Mesenchymal stem cell (in vitro differentiated cells and primary cell): Measurements from ENCODE around the gene MYOCD. TPM values are rescaled to one million over a fixed set of nuclear protein-coding genes. Genes with fewer than 3 reads are reported as not detected.

Experiments used
- DNase-seq: peaks from one replicate; pipeline ENCODE4 v3.0.0-alpha.2; 2013
- H2AFZ ChIP-seq: one replicate; pipeline ENCODE4 v1.6.1; 2013; ENCODE audit warnings: low read depth, mild to moderate bottlenecking, control low read depth, inconsistent platforms, low read length, moderate library complexity
- H2AK5ac ChIP-seq: 2 replicates; pipeline ENCODE4 v1.6.1; 2013; ENCODE audit warnings: low read length, moderate library complexity, mild to moderate bottlenecking, inconsistent platforms; ENCODE audit not compliant: severe bottlenecking
- H2BK120ac ChIP-seq: one replicate; pipeline ENCODE4 v1.6.1; 2013; ENCODE audit warnings: low read depth, mild to moderate bottlenecking, inconsistent platforms, low read length, moderate library complexity
- H2BK12ac ChIP-seq, 2 experiments: one replicate each; pipeline ENCODE4 v1.6.1; 2013; ENCODE audit warnings: inconsistent platforms in 2 of 2, low read length in 2 of 2, mild to moderate bottlenecking in 2 of 2, moderate library complexity in 2 of 2, control low read depth in 1 of 2
- H2BK15ac ChIP-seq: one replicate; pipeline ENCODE4 v1.6.1; 2013; ENCODE audit warnings: mild to moderate bottlenecking, low read depth, inconsistent platforms; ENCODE audit not compliant: poor library complexity, severe bottlenecking
- H2BK5ac ChIP-seq: 2 replicates; pipeline ENCODE4 v1.6.1; 2013; ENCODE audit warnings: low read depth, mild to moderate bottlenecking, low read length, control low read depth, inconsistent platforms; ENCODE audit not compliant: poor library complexity, severe bottlenecking
- H3K14ac ChIP-seq, 2 experiments: one replicate each; pipeline ENCODE4 v1.6.1; 2013; ENCODE audit warnings: inconsistent platforms in 2 of 2, low read length in 2 of 2, control low read depth in 1 of 2, mild to moderate bottlenecking in 1 of 2, moderate library complexity in 1 of 2
- H3K18ac ChIP-seq, 2 experiments: one replicate each; pipeline ENCODE4 v1.6.1; 2013; ENCODE audit warnings: inconsistent platforms in 2 of 2, low read length in 2 of 2, control low read depth in 1 of 2, low read depth in 1 of 2, mild to moderate bottlenecking in 1 of 2
- H3K23ac ChIP-seq, 2 experiments: one replicate each; pipeline ENCODE4 v1.6.1; 2013; ENCODE audit warnings: inconsistent platforms in 2 of 2, low read length in 2 of 2, mild to moderate bottlenecking in 2 of 2, moderate library complexity in 2 of 2, control low read depth in 1 of 2
- H3K27ac ChIP-seq: 2 replicates; pipeline ENCODE4 v1.5.1; 2013; ENCODE audit warnings: mild to moderate bottlenecking, moderate library complexity, low read length, control low read depth, inconsistent platforms; ENCODE audit not compliant: poor library complexity, severe bottlenecking
- H3K27me3 ChIP-seq, 2 experiments: 2 replicates each; pipeline versions ENCODE4 v1.6.1 to v1.7.0; 2013; ENCODE audit warnings: low read length in 2 of 2, mild to moderate bottlenecking in 2 of 2, moderate library complexity in 2 of 2, control low read depth in 1 of 2, inconsistent platforms in 1 of 2; ENCODE audit not compliant: control insufficient read depth in 1 of 2, insufficient read depth in 1 of 2
- H3K36me3 ChIP-seq, 2 experiments: 2 replicates each; pipeline versions ENCODE4 v1.6.1 to v1.7.0; 2013; ENCODE audit warnings: low read length in 2 of 2, control low read depth in 1 of 2, inconsistent platforms in 1 of 2, low read depth in 1 of 2, mild to moderate bottlenecking in 1 of 2; ENCODE audit not compliant: insufficient read depth in 2 of 2, control insufficient read depth in 1 of 2
- H3K4ac ChIP-seq, 2 experiments: one replicate each; pipeline ENCODE4 v1.6.1; 2013; ENCODE audit warnings: inconsistent platforms in 2 of 2, low read length in 2 of 2, mild to moderate bottlenecking in 2 of 2, moderate library complexity in 2 of 2, control low read depth in 1 of 2, low read depth in 1 of 2
- H3K4me1 ChIP-seq: 2 replicates; pipeline ENCODE4 v1.6.1; 2013; ENCODE audit warnings: low read depth, low read length, control low read depth; ENCODE audit not compliant: control insufficient read depth, insufficient read depth
- H3K4me2 ChIP-seq: 2 replicates; pipeline ENCODE4 v1.6.1; 2013; ENCODE audit warnings: low read length, mild to moderate bottlenecking, inconsistent platforms; ENCODE audit not compliant: poor library complexity, severe bottlenecking
- H3K4me3 ChIP-seq, 2 experiments: 2 replicates each; pipeline versions ENCODE4 v1.5.1 to v1.7.0; 2013; ENCODE audit warnings: low read length in 2 of 2, mild to moderate bottlenecking in 2 of 2, control low read depth in 1 of 2, low read depth in 1 of 2; ENCODE audit not compliant: insufficient read depth in 1 of 2
- H3K79me1 ChIP-seq: replicated peaks from 2 replicates; pipeline ENCODE4 v1.6.1; 2013; ENCODE audit warnings: mild to moderate bottlenecking, control low read depth, low read length, inconsistent platforms; ENCODE audit not compliant: poor library complexity, severe bottlenecking
- H3K9ac ChIP-seq: 2 replicates; pipeline ENCODE4 v1.7.0; 2013; ENCODE audit warnings: mild to moderate bottlenecking, low read length, moderate library complexity
- H3K9me3 ChIP-seq: 2 replicates; pipeline ENCODE4 v1.7.0; 2013; ENCODE audit warnings: mild to moderate bottlenecking, low read length; ENCODE audit not compliant: control insufficient read depth
- H4K8ac ChIP-seq: one replicate; pipeline ENCODE4 v1.6.1; 2013; ENCODE audit warnings: inconsistent platforms, mild to moderate bottlenecking, low read length, moderate library complexity
- H4K91ac ChIP-seq: one replicate; pipeline ENCODE4 v1.6.1; 2013; ENCODE audit warnings: mild to moderate bottlenecking, low read length, inconsistent platforms
- WGBS: methylation state at CpG from one replicate; pipeline ENCODE4 v1.1.7; 2013; ENCODE audit warnings: mixed read lengths; 5-methylcytosine and 5-hydroxymethylcytosine counted together
- polyA plus RNA-seq, 2 experiments: library from polyadenylated mRNA; stranded (reverse); fragments of 200-250 nt; gene quantifications; one replicate each; pipeline ENCODE4 v1.2.3, GENCODE V29; 2013

Gene MYOCD, protein sequence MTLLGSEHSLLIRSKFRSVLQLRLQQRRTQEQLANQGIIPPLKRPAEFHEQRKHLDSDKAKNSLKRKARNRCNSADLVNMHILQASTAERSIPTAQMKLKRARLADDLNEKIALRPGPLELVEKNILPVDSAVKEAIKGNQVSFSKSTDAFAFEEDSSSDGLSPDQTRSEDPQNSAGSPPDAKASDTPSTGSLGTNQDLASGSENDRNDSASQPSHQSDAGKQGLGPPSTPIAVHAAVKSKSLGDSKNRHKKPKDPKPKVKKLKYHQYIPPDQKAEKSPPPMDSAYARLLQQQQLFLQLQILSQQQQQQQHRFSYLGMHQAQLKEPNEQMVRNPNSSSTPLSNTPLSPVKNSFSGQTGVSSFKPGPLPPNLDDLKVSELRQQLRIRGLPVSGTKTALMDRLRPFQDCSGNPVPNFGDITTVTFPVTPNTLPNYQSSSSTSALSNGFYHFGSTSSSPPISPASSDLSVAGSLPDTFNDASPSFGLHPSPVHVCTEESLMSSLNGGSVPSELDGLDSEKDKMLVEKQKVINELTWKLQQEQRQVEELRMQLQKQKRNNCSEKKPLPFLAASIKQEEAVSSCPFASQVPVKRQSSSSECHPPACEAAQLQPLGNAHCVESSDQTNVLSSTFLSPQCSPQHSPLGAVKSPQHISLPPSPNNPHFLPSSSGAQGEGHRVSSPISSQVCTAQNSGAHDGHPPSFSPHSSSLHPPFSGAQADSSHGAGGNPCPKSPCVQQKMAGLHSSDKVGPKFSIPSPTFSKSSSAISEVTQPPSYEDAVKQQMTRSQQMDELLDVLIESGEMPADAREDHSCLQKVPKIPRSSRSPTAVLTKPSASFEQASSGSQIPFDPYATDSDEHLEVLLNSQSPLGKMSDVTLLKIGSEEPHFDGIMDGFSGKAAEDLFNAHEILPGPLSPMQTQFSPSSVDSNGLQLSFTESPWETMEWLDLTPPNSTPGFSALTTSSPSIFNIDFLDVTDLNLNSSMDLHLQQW
- 0.30 TPM for polyA plus RNA-seq (2013, experiment 1 of 2)
- 0.26 TPM for polyA plus RNA-seq (2013, experiment 2 of 2)

GRCh38 chr17:12665263-12666210, at the start of gene MYOCD:
Gene MYOCD (plus strand): TSS chr17:12665890. CDS start chr17:12666189, 299 bp downstream.
- peak within 1 kb of the TSS; percentile 69 to 81 for H3K4me3 ChIP-seq
- peak within 1 kb of the TSS; percentile 53 for H3K4me2 ChIP-seq
- H3K4ac ChIP-seq: no peak within 1 kb of the TSS
- H3K23ac ChIP-seq: no peak within 1 kb of the TSS
- no peaks in the 10 kb centered on the region for H3K36me3 ChIP-seq
- WGBS: 1% methylated on average over 77 of the region's 78 CpGs
- peaks cover 2% of the 10 kb centered on the region for H3K79me1 ChIP-seq
- H2BK15ac ChIP-seq: peak within 1 kb of the TSS; percentile 38
- no peak within 1 kb of the TSS for H2AK5ac ChIP-seq
- H4K91ac ChIP-seq: no peak within 1 kb of the TSS
- H3K9me3 ChIP-seq: no peaks in the 10 kb centered on the region
- peak within 1 kb of the TSS; percentile 55 for H2AFZ ChIP-seq
- peak; percentile 45 for DNase-seq
- H3K27me3 ChIP-seq: peaks cover 0 to 72% of the 10 kb centered on the region in 2 experiments
- H4K8ac ChIP-seq: no peak within 1 kb of the TSS
- H2BK12ac ChIP-seq: peak within 1 kb of the TSS in 1 of 2 experiments; percentile 77
- peak within 1 kb of the TSS; percentile 8 for H2BK120ac ChIP-seq
- H3K4me1 ChIP-seq: peaks cover 5% of the 10 kb centered on the region
- peak within 1 kb of the TSS in 1 of 2 experiments; percentile 64 for H3K18ac ChIP-seq
- H2BK5ac ChIP-seq: no peak within 1 kb of the TSS
- H3K27ac ChIP-seq: no peak within 1 kb of the TSS
- H3K9ac ChIP-seq: peak within 1 kb of the TSS; percentile 69
- peak within 1 kb of the TSS in 1 of 2 experiments; percentile 26 for H3K14ac ChIP-seq

GRCh38 chr17:12616161-12616560, 49.5 kb upstream of the MYOCD start:
- Histone ChIP-seq H3K18ac (peak overlapping the region in 1 of 2 experiments; percentile 42), H3K9ac (no peak overlapping the region), H3K4me3 (no peak overlapping the region), H3K14ac (no peak overlapping the region), H3K27ac (no peak overlapping the region), H4K91ac (no peak overlapping the region), H3K36me3 (no peaks in the 10 kb centered on the region), H3K4me2 (no peak overlapping the region), H3K4me1 (peaks cover 6% of the 10 kb centered on the region), H3K4ac (no peak overlapping the region), H2AK5ac (peak overlapping the region; percentile 44), H3K27me3 (no peaks in the 10 kb centered on the region), H3K9me3 (no peaks in the 10 kb centered on the region), H2AFZ (no peak overlapping the region), H3K79me1 (no peaks in the 10 kb centered on the region), H3K23ac (no peak overlapping the region), H2BK15ac (no peak overlapping the region), H2BK5ac (peak overlapping the region; percentile 5), H2BK120ac (no peak overlapping the region), H4K8ac (no peak overlapping the region), H2BK12ac (peak overlapping the region in 1 of 2 experiments; percentile 81)
- WGBS: 97% methylated on average over 2 of the region's 2 CpGs
- DNase-seq: no peak

DNA sequence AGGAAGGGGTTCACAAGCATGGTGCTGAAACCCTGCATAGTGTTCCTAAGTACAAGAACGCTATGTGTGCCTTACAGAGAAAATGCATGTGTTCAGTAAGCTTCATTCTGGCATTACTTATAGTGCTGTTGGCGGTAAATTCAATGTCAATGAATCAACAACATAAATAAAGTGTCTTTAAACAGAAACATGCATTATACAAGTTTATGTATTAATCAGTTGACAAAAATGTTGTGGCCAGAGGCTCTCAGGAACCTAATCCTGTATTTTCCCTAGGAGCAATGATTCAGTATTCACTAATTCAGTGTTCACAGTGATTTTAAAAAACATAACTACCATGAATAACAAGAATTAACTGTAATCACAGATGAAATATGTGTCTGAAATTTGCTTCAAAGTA, 47.1 kb upstream of the MYOCD start:
- no peak overlapping the region for H3K23ac ChIP-seq
- H3K79me1 ChIP-seq: no peaks in the 10 kb centered on the region
- DNase-seq: peak; percentile 72

More for the DNA sequence above, 47.1 kb upstream of the MYOCD start:
- Histone ChIP-seq H4K8ac (no peak overlapping the region), H4K91ac (no peak overlapping the region), H3K14ac (no peak overlapping the region), H3K36me3 (no peaks in the 10 kb centered on the region), H3K4me3 (no peak overlapping the region), H3K4me2 (no peak overlapping the region), H2AK5ac (no peak overlapping the region), H2BK120ac (no peak overlapping the region), H3K4me1 (peaks cover 4% of the 10 kb centered on the region), H3K27me3 (no peaks in the 10 kb centered on the region), H2AFZ (no peak overlapping the region), H3K9ac (no peak overlapping the region), H2BK12ac (no peak overlapping the region), H2BK5ac (no peak overlapping the region), H2BK15ac (no peak overlapping the region), H3K18ac (no peak overlapping the region), H3K27ac (no peak overlapping the region), H3K9me3 (no peaks in the 10 kb centered on the region), H3K4ac (no peak overlapping the region)
- 20% methylated on average over 1 of the region's 2 CpGs for WGBS
